HTR-8/SVneo (cell line): ENCODE measurements around the gene GJC1.
"Not testable (repeated sequence)": the region's sequence is repeated elsewhere in the genome, so short reads cannot be mapped to it uniquely, and the experiment has no call there.

Experiments used
- DNase-seq: peaks from one replicate; pipeline ENCODE4 v3.0.0; 2011; ENCODE audit warnings: low spot score, mixed read lengths; ENCODE audit not compliant: insufficient read length
- FAIRE-seq: peaks from 2 replicates; lab custom pipeline; 2011; peaks lifted over from hg19 to GRCh38; lab: Jason Lieb, UNC

Gene GJC1

DNA sequence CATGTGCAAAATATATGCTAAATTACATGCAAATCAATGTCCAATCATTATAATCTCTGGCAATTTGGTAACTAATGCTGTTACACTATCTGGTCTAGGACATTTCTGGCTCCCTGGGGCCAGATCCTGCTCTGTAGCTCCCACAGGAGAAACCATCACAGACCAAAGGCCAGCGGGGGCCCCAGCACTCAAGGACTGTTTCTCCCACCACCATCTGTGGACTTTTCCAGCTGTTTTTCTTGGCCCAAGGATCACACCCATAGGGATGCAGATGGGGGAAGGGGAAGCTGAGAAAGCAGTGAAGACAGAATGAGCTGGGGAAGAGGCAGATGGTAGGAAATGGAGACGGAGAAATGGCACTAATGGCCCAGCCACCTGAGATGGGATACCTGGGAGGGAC, 17.5 kb upstream of the GJC1 start, which contains the start of gene HIGD1B:
TSS of gene HIGD1B (plus strand) at position 298 of the 400 bp plus-strand sequence. CDS start 270 bp downstream, outside the sequence.
- DNase-seq (no peak), FAIRE-seq (peak; percentile 42)

DNA sequence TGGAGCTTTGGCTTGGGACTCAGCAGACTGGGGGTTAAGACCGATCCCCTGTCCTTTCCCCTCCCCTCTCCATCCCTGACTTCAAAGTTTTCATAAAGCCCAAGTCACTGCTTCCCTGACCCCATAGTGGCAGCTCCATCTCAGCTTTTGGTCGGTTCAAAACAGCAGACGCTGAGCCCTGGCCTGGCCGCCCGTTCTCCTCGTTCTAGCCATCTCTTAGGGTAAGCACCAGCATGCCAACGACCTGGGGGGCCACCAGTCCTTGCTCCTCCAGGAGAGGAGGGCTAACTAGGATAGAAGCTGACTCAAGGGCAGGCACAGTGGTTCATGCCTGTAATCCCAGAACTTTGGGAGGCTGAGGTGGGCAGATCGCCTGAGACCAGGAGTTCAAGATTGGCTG, 16.1 kb upstream of the GJC1 start:
- no peak for FAIRE-seq
- no peak for DNase-seq

DNA sequence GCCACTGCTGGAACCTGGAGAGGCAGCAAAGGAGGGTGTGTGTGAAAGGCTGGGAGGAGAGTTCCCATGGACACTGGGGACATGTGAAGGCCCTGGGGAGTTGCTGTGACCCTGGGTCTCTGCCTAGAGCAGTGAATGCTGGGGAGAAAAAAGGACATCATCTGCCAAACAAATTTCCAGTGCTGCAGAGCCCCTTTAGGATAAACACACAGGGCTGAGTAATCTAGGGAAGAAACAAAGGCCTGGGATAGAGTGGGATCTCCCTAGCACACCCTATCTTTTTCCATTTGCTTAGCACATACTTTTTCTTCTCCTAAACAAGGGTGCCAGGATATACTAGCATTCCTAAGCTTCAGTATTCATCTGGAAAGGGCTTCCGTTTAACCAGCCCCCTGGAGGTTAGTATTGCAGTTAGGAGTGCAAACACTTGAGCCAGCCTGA, 14.3 kb upstream of the GJC1 start:
- FAIRE-seq = no peak
- no peak for DNase-seq

DNA sequence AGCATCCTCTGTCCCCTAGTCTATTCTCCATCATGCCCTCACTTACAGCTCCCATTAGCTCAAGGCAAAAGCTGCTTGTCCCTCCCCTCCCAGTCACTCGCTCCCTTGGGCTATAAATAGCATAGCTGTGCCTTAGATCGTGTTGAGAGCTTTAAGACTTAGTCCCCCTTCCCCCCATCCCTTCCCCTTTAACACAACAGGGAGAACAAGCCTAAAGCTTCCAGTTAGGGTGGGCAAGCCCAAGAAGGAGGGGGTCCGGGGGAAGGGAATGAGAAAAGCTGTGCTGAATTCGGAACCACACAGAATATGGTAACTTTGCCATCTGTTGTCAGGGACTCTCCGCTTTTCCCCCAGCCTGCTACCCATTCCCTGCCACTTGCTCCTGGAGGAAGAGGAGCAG, 12.7 kb upstream of the GJC1 start:
- FAIRE-seq = peak; percentile 68
- no peak for DNase-seq

DNA sequence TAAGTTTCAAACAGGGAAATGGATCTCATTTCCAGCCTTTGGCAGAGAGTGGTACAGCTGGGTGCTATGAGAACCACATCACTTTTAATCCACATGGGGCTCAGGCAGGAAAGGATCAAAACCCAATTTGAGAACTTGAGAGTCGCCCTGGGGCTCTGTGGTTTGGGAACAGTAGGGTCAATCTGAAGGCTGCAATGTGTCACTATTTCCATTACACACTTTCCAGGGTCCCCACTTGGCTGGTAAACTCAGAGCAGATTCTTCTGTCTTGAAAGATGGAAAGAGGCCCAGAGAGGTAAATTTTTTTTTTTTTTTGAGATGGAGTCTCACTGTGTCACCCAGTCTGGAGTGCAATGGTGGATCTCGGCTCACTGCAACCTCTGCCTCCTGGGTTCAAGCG, 10.8 kb upstream of the GJC1 start:
- FAIRE-seq = no peak
- DNase-seq = no peak

DNA sequence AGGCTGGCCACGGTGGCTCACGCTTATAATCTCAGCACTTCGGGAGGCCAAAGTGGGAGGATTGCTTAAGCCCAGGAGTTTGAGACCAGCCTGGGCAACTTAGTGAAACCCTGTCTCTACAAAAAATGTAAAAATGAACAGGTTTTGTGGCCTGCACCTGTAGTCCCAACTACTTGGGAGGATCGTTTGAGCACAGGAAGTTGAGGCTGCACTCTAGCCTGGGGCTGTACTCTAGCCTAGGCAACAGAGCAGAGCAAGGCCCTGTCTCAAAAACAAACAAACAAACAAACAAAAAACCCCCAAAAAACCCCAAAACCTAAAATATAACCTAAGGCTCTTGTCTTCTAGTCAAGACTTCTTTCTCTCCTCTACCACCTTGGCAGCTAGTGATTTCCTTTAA, 10.2 kb upstream of the GJC1 start:
- no peak for DNase-seq
- FAIRE-seq = no peak

DNA sequence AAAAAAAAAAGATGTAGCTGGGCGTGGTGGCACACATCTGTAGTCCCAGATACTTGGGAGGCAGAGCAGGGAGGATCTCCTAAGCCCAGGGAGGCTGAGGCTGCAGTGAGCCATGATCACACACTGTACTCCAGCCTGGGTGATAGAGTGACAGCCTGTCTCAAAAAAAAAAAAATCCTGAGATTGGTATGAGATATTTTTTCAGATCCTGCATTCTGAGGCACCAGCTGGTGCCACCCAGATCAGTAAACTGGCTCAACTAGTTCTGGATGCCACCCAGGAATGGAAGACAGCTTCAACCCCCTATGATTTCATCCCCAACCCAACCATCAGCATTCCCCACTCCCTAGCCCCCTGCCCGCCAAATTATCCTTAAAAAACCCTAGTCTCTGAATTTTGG, 7.1 kb upstream of the GJC1 start:
- FAIRE-seq = no peak
- no peak for DNase-seq

DNA sequence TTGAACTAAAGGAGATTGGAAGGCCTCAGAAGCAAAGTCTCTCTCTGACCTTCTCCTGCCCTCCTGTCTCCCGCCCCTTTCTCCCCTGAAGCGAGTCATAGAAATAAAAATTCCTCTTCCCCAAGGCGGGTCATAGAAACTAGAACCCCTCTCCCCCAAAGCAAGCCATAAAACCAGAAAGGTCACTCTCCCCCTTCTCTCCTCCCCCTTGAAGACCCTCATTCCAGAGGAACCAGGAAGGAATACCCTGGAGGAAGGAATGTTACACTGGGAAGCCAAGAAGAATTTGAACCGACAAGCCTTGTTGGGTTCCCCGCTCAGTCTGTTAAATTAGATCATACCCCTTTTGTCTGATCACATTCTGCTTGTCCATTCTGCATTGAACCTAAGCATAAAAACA, 2.7 kb upstream of the GJC1 start:
- DNase-seq = no peak

DNA sequence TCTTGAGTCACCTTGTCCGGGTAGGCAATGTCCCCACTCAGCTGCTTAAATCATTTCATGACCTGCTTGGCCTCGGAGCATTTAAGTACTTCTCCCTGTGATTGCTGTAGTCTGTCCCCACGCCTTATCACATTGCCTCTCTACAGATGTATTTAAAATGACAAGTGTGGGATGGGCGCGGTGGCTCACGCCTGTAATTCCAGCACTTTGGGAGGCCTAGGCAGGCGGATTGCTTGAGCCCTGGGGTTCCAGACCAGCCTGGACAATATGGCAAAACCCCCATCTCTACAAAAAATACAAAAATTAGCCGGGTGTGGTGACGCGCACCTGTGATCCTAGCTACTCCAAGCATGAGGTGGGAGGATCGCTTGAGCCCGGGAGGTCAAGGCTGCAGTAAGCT, 1.3 kb upstream of the GJC1 start:
- FAIRE-seq (no peak), DNase-seq (no peak)

More for the DNA sequence above, 2.7 kb upstream of the GJC1 start:
- FAIRE-seq = no peak

DNA sequence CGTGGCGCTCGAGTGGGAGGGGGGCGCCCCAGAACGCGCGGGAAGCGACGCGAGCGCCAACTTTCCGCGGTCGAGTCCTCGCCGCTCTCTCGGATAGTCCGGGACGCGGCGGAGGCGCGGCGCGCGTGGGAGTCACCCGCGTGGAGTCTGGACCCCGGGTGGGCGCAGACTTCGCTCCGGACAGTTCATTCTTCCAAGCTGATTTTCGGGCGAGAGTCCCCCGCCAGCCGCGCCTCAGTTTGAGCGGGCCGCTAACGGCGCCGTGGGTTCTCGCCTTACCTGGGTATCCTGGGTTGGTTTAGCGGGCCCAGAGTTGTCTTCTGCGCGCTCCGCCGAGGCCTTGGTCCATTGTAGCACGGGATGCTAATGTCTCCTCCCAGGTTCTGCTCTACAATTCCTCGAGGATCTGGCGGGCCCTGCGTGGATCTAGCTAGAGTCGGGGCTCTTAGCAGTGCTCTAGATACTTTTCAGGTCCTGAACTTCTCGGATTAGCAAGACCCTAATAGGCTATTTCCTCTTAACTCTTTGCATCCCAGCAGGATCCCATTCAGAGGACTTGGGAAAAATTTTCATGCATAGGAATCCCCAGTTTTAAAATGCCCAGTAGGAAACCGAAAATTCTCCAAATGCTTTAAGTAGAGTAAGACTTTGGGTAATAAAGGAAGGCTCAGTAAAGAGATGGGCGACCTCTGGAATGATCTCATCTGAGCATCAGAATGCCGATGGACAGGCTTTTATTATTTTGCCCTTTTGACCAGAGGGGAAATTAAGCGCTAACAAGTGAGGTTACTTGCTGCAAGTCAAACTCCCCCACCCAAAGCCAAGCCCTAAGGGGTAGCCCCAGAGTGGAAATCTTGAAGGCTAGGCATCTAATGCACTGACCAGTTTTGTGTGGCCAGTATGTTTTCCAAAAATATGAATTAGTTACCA, 537 bp upstream of the GJC1 start:
- DNase-seq (peak; percentile 48), FAIRE-seq (peak; percentile 33)

DNA sequence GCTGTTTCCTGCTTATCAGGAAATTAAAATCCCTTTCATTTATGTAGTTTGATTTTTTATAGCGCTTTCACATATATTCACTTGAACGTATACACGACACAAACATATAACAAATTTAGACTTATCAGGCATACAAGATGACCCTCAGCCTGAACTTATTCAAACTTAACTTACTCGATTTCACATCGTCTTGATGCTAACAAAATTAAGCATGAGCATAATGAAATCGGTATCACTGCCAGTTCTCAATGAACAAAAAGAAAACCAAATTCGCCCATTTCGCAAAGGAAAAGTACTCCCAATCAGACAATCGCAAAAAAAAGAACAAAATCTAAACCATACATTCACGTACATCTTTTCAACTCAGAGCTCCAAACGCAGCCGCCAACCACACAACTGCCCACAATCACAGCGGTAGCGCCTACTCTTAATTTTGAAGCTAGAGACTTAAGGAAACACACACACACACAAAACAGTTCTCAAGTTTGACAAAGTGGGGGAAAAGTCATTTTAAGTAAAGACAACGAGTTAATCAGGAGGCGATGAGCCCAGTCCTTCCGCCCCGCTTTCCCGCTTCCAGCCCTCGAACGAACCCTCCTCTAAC, 1.1 kb downstream of the GJC1 start:
- FAIRE-seq = peak; percentile 90
- no peak for DNase-seq

DNA sequence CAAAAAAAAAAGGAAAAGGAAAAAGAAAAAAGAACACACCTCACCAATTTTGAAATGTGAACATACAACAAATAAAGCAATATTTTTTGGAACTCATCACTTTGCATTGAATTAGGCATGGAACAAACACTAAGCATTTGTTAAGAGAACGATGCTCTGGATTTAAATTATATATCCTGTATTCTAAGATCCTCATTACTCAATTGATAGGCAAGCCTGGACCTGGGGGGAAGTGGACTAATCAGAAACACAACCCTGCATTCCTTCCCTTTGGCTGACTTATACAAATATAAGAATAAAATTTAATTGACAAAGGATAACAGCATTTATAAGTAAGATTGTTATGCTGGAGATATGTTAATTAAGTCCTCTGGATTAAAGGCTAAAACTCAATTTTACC, 2.2 kb downstream of the GJC1 start:
- DNase-seq = no peak
- FAIRE-seq = no peak

DNA sequence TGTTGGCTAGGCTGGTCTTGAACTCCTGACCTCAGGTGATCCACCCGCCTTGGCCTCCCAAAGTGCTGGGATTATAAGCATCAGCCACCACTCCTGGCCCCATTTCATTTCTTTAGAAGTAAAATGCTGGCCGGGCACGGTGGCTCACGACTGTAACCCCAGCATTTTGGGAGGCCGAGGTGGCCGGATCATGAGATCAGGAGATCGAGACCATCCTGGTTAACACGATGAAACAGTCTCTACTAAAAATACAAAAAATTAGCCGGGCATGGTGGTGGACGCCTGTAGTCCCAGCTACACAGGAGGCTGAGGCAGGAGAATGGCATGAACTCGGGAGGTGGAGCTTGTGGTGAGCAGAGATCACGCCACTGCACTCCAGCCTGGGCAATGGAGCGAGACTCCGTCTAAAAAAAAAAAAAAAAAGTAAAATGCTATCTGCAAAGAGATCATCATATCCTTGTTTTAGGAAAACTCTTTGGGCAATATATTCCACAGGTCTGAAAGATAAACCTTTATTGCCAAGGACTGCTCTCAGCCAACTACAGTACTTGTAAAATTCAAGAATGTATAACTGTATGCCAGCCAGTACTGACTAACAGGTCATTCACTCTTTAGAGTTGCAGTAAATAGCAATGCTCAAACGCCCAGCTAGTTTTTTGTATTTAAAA, 3.8 kb downstream of the GJC1 start:
- FAIRE-seq = no peak
- no peak for DNase-seq

DNA sequence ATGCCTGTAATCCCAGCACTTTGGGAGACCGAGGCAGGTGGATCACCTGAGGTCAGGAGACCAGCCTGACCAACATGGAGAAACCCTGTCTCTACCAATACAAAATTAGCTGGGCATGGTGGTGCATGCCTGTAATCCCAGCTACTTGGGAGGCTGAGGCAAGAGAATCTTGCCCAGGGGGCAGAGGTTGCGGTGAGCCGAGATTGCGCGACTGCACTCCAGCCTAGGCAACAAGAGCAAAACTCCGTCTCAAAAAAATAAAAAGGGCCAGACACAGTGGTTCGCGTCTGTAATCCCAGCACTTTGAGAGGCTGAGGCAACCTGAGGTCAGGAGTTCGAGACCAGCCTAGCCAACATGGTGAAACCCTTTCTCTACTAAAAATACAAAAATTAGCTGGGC, 4.9 kb downstream of the GJC1 start:
- FAIRE-seq, DNase-seq: not testable (repeated sequence)

DNA sequence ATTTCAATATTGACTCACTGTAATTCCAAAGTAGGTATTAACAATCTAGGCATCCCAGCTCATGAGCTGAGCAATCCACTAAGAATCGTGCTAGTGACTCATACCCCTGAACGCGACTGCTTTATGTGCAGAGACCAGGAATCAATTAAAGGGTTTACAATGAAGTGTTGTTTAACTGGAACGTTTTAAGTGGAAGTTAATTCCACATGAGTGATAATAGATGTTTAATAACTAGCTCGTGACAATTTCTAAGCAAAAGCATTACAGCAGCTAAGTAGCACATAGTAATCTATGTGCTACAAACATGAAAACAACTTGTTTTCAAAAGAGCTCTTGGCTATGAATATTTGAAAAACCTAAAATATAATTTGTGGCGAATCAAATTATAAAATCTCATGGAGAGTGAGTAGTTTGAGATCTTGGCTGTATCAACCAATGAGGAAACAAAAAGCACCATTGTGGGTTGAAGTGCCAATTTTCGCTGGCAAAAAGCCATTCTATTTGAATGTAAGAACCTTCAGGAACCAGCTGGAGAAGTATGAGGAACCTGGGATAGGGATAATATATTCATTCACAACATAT, 9.4 kb downstream of the GJC1 start:
- DNase-seq (peak; percentile 89), FAIRE-seq (peak; percentile 67)

DNA sequence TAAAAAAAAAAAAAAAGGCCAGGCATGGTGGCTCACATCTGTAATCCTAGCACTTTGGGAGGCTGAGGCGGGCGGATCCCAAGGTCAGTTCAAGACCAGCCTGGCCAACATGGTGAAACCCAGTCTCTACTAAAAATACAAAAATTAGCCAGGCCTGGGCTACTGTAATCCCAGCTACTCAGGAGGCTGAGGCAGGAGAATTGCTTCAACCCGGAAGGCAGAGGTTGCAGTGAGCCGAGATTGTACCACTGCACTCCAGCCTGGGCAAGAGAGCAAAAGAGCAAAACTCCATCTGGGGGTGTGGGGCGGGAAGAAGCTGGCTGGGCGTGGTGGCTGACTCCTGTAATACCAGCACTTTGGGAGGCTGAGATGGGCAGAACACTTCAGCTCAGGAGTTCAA, 11.6 kb downstream of the GJC1 start:
- not testable (repeated sequence) for DNase-seq, FAIRE-seq

DNA sequence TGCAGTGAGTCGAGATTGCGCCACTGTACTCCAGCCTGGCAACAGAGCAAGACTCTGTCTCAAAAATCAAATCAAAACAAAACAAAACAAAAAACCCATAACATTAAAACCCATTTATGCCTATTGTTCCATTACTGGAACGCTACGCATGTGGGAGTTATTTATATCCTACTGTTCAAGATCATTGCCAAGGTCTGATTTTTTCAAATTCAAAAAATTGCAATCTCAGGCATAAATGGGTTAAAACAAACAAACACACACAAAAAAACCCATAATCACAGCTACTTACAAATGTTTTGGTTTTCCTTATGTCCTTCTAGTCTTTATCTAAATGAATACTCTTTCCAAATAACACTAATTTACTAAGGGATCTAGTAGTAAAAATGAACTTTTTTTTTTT, 17.8 kb downstream of the GJC1 start:
- DNase-seq (no peak), FAIRE-seq (no peak)

DNA sequence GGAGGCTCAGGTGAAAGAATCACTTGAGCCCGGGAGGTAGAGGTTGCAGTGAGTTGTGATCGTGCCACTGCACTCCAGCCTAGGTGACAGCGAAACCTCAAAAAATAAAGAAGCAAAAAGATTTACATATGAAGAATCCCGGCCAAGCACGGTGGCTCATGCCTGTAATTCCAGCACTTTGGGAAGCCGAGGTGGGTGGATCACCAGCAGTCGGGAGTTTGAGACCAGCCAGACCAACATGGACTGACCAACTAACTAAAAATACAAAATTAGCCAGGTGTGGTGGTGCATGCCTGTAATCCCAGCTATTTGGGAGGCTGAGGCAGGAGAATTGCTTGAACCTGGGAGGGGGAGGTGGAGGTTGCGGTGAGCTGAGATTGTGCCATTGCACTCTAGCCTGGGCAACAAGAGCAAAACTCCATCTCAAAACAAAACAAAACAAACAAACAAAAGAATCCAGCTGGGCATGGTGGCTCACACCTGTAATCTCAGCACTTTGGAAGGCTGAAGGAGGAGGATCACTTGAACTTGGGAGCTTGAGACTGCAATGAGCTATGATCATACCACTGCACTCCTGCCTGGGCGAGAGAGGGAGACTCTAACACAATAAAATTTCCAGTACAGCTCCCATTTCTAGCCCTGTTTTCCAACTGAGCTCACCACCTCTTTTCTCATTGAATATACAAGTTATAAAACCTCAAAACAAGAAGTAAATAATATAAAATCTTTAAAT, 21.3 kb downstream of the GJC1 start:
- not testable (repeated sequence) for DNase-seq, FAIRE-seq

DNA sequence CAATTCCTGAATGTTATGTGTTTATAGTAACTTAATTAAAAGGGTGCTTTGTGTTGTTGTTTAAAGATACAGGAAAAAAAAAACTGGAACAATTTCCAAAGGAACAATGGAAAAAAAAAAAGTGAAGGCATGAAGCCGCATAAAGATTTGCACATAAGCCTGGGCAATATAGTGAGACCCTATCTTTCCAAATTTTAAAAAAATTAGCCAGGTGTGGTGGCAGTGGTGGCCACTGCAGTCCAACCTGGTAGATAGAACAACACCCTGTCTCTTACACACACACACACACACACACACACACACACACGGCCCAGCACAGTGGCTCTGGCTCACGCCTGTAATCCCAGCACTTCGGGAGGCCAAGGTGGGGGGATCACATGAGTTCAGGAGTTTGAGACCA, 21.9 kb downstream of the GJC1 start:
- FAIRE-seq = no peak
- no peak for DNase-seq

DNA sequence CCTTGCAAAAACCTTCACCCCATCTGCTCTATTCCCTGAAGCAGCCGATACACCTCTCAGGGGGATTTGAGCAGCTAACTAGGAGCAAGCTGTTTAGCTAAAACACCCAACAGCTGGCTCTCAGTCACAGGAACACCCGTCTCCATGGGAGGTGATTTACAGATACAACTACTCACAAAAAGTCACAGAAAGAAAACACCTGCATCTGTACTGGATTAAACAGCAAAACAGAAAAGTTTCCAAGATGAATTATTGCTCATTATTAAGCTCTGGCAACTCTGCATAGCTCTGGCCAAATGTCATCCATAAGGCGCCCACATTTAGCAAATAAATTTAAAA, 22.3 kb downstream of the GJC1 start:
- FAIRE-seq (no peak), DNase-seq (no peak)
